ENCODE data around the gene ZBED4.

The ZBED4 gene

GRCh38 chr22:49938565-49939136 is 85.0 kb downstream of the ZBED4 start:
- no peak for DNase-seq
